GM18951 (cell line): ENCODE measurements around the gene UBE4B.
"Not testable (repeated sequence)": the region's sequence is repeated elsewhere in the genome, so short reads cannot be mapped to it uniquely, and the experiment has no call there.

ENCODE experiments used
- POLR2A ChIP-seq: IDR thresholded peaks from 4 replicates; pipeline ENCODE4 v1.6.1; 2011; ENCODE audit warnings: mild to moderate bottlenecking; ENCODE audit not compliant: insufficient read length, insufficient read depth; ENCODE audit errors: extremely low read depth
- in situ Hi-C: fragments of 300-500 bp; cut with MboI; formaldehyde crosslinking; loops from one replicate; pipeline ENCODE4 v1.12.0; 2022; ENCODE audit warnings: low sequenced_read_pairs, mixed read lengths, inconsistent platforms; ENCODE audit not compliant: unreplicated experiment

The UBE4B gene

GRCh38 chr1:10101929-10102328 lies 69.2 kb downstream of the UBE4B start:
- in situ Hi-C loops: no loop called here
- TF ChIP-seq POLR2A: no peak

GRCh38 chr1:10103193-10103592 lies 70.4 kb downstream of the UBE4B start:
- in situ Hi-C loops: no loop called here

GRCh38 chr1:10104834-10105233 lies 72.1 kb downstream of the UBE4B start:
- in situ Hi-C loops: no loop called here

More at GRCh38 chr1:10103193-10103592, 70.4 kb downstream of the UBE4B start:
- TF ChIP-seq POLR2A: no peak

GRCh38 chr1:10105484-10105883 lies 72.7 kb downstream of the UBE4B start:
- TF ChIP-seq POLR2A: no peak
- in situ Hi-C loops: no loop called here

More at GRCh38 chr1:10104834-10105233, 72.1 kb downstream of the UBE4B start:
- TF ChIP-seq POLR2A: no peak

- no peak for TF ChIP-seq POLR2A
- in situ Hi-C loops: no loop called here
Observed at GRCh38 chr1:10106241-10106640, 73.5 kb downstream of the UBE4B start.

- in situ Hi-C loops: no loop called here
- no peak for TF ChIP-seq POLR2A
Observed at GRCh38 chr1:10106756-10107475, 74.2 kb downstream of the UBE4B start.

- in situ Hi-C loops: not testable (repeated sequence)
Observed at GRCh38 chr1:10107476-10107847, 74.7 kb downstream of the UBE4B start.

- TF ChIP-seq POLR2A: no peak
- in situ Hi-C loops: no loop called here
Observed at GRCh38 chr1:10108134-10108663, 75.4 kb downstream of the UBE4B start.

- TF ChIP-seq POLR2A: no peak
- in situ Hi-C loops: no loop called here
Observed at GRCh38 chr1:10108948-10109708, 76.4 kb downstream of the UBE4B start.

- in situ Hi-C loops: no loop called here
Observed at GRCh38 chr1:10113501-10113900, 80.7 kb downstream of the UBE4B start.

GRCh38 chr1:10114746-10115145 lies 82.0 kb downstream of the UBE4B start:
- in situ Hi-C loops: no loop called here
- no peak for TF ChIP-seq POLR2A

More at GRCh38 chr1:10113501-10113900, 80.7 kb downstream of the UBE4B start:
- no peak for TF ChIP-seq POLR2A

GRCh38 chr1:10117132-10117531 lies 84.4 kb downstream of the UBE4B start:
- no peak for TF ChIP-seq POLR2A
- in situ Hi-C loops: no loop called here

GRCh38 chr1:10117865-10118264 lies 85.1 kb downstream of the UBE4B start:
- in situ Hi-C loops: no loop called here
- no peak for TF ChIP-seq POLR2A

- in situ Hi-C loops: no loop called here
- no peak for TF ChIP-seq POLR2A
Observed at GRCh38 chr1:10121688-10122087, 88.9 kb downstream of the UBE4B start.

GRCh38 chr1:10122926-10123325 lies 90.2 kb downstream of the UBE4B start:
- in situ Hi-C loops: no loop called here
- TF ChIP-seq POLR2A: no peak
